ENCODE measurements around the gene SNX15. TPM values are rescaled to one million over a fixed set of nuclear protein-coding genes. Genes with fewer than 3 reads are reported as not detected.
A peak's percentile ranks its signal among the peaks of the same experiment; 100 is the strongest.
"Not testable (repeated sequence)": the region's sequence is repeated elsewhere in the genome, so short reads cannot be mapped to it uniquely, and the experiment has no call there.

The SNX15 gene, protein sequence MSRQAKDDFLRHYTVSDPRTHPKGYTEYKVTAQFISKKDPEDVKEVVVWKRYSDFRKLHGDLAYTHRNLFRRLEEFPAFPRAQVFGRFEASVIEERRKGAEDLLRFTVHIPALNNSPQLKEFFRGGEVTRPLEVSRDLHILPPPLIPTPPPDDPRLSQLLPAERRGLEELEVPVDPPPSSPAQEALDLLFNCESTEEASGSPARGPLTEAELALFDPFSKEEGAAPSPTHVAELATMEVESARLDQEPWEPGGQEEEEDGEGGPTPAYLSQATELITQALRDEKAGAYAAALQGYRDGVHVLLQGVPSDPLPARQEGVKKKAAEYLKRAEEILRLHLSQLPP
- total RNA-seq (2014; rRNA removed; shearing (Covaris generic)) = 6.2 and 7.4 TPM in 2 replicates
- polyA plus RNA-seq (2015; cell fraction: cytosol; rRNA removed) = 7.3 and 16.0 TPM in 2 replicates
- polyA plus RNA-seq (2015; cell fraction: nucleus; rRNA removed) = 3.3 and 4.9 TPM in 2 replicates

DNA sequence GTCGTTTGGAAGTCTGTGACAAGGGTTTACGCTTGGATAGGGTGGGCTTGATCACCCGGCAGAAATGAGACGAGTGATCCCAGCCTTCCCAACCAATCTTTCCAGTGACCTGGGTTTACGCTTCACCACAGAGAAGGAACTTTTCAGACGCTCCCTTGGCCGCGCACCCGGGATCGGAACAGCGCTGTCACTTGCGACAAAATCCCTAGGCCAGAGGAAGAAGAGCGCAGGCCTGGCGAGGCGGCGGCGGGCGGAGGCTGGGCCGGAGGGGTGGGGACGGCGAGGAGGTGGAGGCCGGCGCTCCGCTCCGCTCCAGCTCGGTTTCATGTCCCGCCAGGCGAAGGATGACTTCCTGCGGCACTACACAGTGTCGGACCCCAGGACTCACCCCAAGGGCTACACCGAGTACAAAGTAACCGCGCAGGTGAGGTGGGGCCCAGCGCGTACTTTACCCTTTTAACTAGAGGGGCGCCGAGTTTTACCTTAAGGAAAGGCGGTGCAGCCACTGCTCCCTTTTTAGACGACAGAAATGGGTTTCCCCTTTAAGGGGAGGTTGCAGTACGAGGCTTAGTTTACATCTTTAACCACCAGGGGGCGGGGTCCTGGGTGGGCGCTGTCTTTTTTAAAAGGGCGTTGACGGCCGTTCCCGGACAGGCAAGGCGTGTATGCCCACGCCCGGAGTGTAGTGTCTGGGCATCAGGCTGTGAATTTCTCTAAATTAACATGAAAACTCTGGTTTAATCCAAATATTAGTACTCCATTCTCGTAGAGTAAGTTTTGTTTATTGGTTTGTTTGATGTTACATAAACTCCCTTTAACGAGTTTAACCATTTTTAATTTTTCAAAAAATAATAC, at the start of gene SNX15:
Gene SNX15 (plus strand): TSS at position 227 of the 855 bp plus-strand sequence. CDS start 99 bp downstream, at position 326.
- DNase-seq (ENCODE audit: low read depth, low spot score) = peak; percentile 93
- in situ Hi-C loops (cut with HindIII; ENCODE audit: low pct_unique_long_range_greater_than_20kb, low sequenced_read_pairs) = no loop called here

DNA sequence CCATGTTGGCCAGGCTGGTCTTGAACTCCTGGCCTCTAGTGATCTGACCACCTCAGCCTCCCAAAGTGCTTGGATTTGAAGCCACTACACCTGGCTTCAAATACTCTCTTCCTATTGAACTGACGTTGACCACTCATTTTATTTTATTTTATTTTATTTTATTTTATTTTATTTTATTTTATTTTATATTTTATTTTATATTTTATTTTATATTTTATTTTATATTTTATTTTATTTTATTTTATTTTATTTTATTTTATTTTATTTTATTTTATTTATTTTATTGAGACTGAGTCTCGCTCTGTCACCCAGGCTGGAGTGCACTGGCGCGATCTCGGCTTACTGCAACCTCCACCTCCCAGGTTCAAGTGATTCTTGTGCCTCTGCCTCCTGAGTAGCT, 43.9 kb upstream of the SNX15 start:
- in situ Hi-C loops (cut with HindIII; ENCODE audit: low pct_unique_long_range_greater_than_20kb, low sequenced_read_pairs); DNase-seq (ENCODE audit: low read depth, low spot score): not testable (repeated sequence)

DNA sequence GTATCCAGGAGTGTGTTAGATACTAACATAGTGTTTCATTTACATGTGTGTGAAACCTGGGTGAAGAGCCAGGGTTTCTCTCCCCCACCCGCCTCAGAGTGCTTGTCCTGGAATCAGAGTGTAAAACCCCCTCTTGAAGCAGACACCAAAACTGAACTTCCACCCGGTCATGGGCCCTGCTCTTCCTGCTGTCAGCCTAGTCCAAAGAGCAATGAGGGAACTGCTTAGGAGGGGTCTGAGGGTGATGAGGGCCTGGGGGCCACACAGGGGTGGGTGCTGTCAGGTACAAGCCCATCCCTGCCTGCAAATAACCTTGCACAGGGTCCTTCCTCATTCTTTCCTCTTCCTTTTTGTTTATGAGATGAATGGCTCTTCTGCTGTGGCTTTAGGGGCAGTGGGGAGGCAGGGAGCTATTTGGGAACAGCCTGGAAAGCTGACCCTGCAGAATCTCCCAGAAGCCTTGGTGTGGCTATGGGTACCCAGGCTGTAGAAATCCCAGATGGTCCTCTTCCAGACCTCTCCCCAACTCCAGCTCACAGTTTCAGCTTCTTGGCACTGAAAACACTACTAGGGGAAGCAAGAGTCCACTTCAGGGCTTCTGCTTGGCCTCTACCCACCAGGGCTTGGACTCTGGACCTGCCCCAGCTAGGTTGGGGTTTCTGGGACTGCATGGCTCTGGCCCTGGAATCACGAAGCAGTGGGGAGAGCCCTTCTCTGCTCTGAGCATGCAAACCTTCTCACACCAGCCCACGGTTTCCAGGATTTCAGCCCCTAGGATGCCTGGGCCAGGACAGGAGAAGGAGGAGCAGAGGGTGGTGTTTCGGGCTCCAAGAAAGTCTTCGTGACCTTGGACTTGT, 39.0 kb upstream of the SNX15 start:
- no peak for DNase-seq (ENCODE audit: low read depth, low spot score)
- in situ Hi-C loops (cut with HindIII; ENCODE audit: low pct_unique_long_range_greater_than_20kb, low sequenced_read_pairs) = no loop called here

DNA sequence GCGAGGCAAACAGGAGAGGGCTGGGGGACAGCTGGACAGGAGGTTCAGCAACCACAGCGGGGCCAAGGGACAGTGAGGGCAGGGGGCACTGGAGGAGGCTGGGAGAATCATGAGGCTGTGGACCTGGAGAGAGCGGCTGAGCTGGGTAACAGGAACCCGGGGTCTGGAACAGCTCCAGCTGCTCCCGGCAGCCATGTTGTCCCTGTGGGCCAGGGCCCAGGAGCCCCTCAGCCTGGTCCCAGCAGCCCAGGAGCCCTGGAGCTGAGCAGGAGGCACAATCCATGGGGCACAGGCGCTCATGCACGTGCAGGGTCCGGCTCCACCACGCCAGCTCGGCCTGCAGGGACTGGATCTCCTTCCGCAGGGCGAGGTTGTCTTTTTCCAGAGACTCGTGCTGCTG, 37.8 kb upstream of the SNX15 start:
- no peak for DNase-seq (ENCODE audit: low read depth, low spot score)
- in situ Hi-C loops (cut with HindIII; ENCODE audit: low pct_unique_long_range_greater_than_20kb, low sequenced_read_pairs) = no loop called here

DNA sequence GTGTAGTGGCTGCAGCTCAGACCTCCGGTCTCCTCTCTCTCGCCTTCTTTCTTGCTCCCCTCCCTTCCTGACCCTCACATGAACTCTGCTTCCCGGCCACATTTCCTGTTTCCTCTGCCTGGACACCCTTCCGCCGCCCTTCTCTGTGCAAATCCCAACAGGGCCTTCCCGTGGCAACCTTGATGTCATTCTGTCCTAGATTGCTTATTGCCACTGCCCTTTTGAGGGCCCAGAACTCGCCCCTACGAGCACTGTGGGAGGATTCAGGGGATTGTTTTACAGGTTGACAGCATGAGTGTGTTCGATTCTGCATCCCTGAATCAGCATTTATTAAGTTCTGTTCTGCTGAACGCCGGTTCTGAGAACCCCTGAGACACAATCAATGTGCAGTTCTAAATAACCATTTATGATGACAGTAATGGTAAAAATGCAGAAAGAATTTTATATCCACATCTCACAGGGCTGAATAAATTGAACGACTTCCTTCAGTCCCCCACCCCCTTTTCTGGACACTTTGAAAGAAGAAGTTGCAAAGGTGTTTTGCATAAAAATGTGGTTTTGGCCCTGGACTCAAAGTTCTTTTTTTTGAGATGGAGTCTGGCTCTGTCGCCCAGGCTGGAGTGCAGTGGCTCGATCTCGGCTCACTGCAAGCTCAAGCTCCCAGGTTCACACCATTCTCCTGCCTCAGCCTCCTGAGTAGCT, 36.9 kb upstream of the SNX15 start:
- in situ Hi-C loops (cut with HindIII; ENCODE audit: low pct_unique_long_range_greater_than_20kb, low sequenced_read_pairs) = no loop called here

DNA sequence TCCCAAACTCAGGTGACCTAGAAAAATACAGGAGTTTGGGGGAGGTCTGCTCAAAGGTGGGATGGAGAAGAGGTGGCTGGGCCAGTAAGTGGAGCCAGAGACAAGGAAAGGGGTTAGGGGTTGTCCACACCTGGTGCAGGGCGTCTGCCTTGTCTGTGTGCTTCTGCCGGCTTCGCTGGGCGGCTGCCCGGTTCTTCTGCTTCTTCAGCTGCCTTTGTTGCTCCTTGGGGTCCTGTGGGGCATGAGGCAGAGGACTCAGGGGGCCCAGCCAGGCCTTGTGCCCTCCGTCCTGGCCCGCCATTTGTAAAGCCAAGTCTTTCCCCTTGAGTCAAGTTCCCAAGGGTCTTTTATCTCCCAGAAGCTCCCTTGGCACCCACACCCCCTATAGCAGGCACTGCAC, 32.9 kb upstream of the SNX15 start:
- in situ Hi-C loops (cut with HindIII; ENCODE audit: low pct_unique_long_range_greater_than_20kb, low sequenced_read_pairs) = no loop called here
- DNase-seq (ENCODE audit: low read depth, low spot score) = no peak

More for the DNA sequence above, 36.9 kb upstream of the SNX15 start:
- no peak for DNase-seq (ENCODE audit: low read depth, low spot score)

DNA sequence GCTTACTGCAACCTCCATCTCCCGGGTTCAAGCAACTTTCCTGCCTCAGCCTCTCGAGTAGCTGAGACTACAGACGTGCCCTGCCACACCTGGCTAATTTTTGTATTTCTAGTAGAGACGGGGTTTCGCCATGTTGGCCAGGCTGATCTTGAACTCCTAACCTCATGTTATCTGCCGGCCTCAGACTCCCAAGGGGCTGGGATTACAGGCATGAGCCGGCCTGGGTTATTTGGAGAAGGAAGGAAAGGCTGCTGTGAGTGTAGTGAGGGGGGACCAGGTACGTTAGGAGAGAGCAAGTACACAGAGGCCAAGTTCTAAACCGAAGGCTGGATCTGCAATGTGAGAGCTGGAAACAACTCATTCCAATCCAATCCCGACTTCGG, 30.9 kb upstream of the SNX15 start:
- DNase-seq (ENCODE audit: low read depth, low spot score) = no peak
- in situ Hi-C loops (cut with HindIII; ENCODE audit: low pct_unique_long_range_greater_than_20kb, low sequenced_read_pairs) = no loop called here

DNA sequence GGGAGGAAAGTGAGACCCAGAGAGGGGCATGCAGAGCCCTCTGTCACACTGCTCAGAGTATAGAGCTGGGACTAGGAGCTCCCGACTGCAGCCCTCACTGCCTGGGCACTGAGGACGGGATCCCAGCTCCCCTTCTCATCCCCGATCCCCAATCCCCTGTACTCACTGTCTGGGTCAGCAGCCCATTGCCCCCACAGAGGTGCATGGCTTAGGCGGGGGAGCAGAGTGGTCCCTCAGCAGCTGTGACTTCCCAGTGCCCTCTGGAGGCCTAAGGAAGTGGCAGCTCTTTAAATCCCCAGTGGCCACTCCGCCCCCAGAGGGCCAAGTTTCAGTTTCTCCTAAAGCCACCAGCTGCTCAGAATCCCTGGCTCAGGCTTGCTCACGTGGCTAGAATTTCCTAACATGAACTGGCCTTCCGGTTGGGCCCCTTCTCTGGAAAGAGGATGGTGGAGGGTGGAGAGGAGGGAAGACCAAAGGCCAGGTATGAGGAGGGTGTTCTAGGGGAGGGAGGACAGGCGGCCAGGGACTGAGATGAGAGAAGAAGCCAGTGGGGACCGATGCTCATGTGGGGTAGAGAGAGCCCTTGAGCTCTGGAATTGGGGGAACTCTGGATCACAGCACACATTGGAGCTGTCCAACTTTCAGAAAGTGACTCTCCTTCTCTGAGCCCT, 30.4 kb upstream of the SNX15 start, which contains the start of gene BATF2:
Gene BATF2 (minus strand): TSS at position 262 of the 671 bp plus-strand sequence. CDS start 57 bp downstream, at position 205.
- in situ Hi-C loops (cut with HindIII; ENCODE audit: low pct_unique_long_range_greater_than_20kb, low sequenced_read_pairs) = no loop called here
- DNase-seq (ENCODE audit: low read depth, low spot score) = peak; percentile 62

DNA sequence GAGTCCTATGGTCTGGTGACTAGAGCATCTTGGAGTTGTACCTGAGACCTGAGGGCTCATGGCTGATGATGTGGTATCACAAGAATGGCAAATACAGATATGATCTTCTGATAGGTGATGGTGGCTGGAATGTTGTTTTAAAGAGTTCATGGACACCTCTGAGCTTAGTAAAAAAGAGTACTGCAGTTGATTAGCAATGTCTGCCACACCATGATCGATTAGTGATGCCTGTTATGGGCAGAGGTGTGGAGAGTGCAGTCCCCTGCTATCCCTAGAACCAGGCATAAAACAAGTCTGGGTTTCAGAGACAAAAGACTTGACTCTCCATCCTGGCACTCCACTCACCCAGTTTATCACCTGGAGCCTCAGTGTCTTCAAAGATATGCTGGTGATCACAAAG, 29.1 kb upstream of the SNX15 start:
- DNase-seq (ENCODE audit: low read depth, low spot score) = peak; percentile 28
- in situ Hi-C loops (cut with HindIII; ENCODE audit: low pct_unique_long_range_greater_than_20kb, low sequenced_read_pairs) = no loop called here

DNA sequence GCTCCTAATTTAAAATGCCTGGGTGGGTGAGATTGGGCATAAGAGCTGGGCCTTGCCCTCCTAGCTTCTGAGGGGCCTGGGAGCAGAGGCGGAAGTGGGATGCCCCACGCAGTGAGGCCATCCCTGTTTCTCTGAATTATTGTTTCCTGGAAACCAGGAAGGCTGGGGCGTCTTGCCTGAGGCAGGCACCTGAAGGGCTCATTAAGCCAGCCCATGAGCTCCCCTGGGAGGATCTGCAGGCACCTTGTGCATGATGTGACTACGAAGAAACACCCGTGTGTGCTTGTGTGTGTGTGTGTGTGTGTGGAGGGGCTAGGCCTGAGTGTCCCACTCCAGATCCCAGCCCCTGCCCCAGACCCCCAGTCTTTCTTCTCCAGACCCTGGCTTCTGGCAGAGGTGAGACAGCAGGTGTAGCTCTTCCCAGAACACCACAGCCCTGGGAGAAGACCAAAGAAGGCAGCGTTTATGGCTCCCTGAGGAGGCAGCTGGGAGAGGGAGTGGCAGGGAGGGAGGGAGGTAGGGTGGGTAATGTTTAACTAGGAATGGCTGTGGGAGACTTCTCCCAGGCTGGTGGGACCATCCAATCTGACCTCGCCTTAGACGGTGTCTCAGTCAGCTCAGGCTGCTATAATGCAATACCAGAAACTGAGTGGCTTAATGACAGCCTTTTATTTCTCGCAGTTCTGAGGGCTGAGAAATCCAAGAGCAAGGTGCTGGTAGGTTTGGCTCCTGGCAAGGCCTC, 28.4 kb upstream of the SNX15 start:
- no peak for DNase-seq (ENCODE audit: low read depth, low spot score)
- in situ Hi-C loops (cut with HindIII; ENCODE audit: low pct_unique_long_range_greater_than_20kb, low sequenced_read_pairs) = no loop called here

DNA sequence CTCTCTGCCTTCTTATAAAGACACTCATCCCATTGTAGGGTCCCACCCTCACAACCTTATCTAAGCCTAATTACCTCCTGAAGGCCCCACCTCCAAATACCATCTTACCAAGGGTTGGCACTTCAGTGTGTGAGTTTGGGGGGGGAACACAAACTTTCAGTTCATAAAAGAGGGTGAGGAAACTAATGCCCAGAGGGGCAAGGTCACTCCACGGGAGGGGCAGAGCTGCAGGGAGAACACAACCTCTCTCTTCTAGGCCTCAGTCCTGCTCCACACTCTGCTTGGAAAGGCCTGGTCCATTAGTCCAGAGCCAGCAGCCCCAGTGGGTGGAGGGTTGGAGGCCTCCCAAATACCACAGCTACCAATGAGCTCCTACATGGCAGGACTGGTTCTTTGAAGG, 27.8 kb upstream of the SNX15 start:
- in situ Hi-C loops (cut with HindIII; ENCODE audit: low pct_unique_long_range_greater_than_20kb, low sequenced_read_pairs) = no loop called here
- no peak for DNase-seq (ENCODE audit: low read depth, low spot score)

DNA sequence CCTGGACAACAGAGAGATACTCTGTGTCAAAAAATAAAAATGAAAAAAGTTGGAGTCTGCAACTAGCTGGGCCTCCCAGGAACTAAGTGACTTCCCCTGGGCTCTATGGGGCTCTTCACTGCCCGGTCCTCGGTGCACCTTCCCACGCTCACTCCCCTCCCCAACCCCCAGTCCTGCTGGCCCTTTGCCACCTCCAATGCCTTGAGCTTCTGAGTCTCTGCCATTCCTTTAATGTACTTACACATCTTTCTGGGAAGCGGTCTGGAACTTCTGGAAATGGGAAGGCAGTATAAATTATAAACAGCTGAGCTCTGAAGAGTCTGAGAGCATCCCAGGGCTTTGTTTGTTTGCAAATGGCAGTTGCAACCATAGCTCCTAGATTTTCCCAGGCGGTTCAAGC, 24.5 kb upstream of the SNX15 start:
- no peak for DNase-seq (ENCODE audit: low read depth, low spot score)
- in situ Hi-C loops (cut with HindIII; ENCODE audit: low pct_unique_long_range_greater_than_20kb, low sequenced_read_pairs) = no loop called here

DNA sequence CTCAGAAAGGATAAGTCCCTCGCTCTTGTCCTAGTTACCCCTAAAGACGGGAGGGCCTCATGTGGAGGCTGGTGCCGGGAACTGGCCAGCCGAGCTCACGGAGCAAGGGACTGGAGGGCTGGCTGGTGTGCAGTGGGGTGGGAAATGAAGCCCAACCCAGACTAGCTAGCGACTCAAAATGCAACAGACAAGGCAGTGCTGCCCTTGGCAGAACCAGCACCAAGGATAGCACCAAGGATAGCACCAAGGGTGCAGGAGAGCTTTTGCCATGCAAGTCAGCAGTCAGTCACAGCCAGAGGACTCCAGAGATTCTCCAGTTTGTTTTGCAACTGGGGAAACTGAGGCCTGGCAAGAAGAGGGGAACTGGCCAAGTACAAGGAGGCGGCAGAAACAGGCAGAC, 24.0 kb upstream of the SNX15 start:
- in situ Hi-C loops (cut with HindIII; ENCODE audit: low pct_unique_long_range_greater_than_20kb, low sequenced_read_pairs) = no loop called here
- no peak for DNase-seq (ENCODE audit: low read depth, low spot score)

DNA sequence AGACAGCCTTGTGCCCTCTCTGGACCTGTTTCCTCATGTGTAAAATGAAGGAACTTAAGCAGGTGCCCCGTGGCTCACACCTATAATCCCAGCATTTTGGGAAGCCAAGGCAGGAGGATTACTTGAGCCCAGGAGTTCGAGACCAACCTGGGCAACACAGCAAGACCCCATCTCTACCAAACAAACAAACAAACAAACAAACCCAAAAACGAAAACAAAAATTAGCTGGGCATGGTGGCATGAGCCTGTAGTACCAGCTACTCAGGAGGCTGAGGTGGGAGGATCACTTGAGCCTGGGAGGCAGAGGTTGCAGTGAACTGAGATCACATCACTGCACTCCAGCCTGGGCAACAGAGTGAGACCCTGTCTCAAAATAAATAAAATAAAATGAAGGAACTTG, 23.3 kb upstream of the SNX15 start:
- DNase-seq (ENCODE audit: low read depth, low spot score); in situ Hi-C loops (cut with HindIII; ENCODE audit: low pct_unique_long_range_greater_than_20kb, low sequenced_read_pairs): not testable (repeated sequence)

DNA sequence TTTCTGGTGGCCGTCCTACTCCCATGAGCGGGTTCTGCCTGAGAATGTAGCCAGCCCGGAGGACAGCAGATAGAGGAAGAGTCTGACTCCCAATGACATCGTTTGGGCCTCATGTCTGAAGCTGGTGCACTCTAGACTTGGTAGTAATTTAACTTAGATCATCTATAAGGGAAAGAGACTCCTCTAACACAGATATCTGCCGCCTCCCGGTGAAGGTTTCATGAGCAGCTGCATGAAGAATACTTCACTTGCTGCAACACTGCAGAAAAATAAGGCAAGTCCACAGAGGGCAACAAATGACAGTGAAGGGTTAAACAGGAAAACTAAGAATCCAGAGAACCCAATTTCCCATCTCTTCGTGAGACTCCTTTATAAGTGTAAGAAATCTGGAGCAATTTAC, 19.2 kb upstream of the SNX15 start:
- DNase-seq (ENCODE audit: low read depth, low spot score) = no peak
- in situ Hi-C loops (cut with HindIII; ENCODE audit: low pct_unique_long_range_greater_than_20kb, low sequenced_read_pairs) = no loop called here

DNA sequence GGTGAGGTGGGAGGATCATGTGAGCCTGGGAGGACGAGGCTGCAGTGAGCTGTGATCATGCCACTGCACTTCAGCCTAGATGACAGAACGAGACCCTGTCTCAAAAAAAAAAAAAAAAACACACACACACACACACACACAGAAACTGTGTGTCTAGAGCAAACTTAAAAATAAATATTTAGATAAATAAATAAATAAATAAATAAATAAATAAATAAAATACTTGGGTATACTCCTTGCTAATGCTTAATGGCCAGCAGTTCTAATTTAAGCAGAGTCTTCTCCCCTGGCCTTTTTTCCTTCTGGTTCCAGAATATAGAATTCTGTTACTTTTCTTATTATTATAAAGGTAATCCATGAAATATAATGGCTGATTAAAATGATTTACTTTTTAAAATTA, 18.4 kb upstream of the SNX15 start:
- in situ Hi-C loops (cut with HindIII; ENCODE audit: low pct_unique_long_range_greater_than_20kb, low sequenced_read_pairs) = no loop called here

More for the DNA sequence above, 18.4 kb upstream of the SNX15 start:
- DNase-seq (ENCODE audit: low read depth, low spot score) = no peak

All from SK-MEL-5 (cell line).